HG02970 (cell line): Measurements from ENCODE around the gene POLN.

ENCODE experiments used
- ATAC-seq: cut with Tn5 transposase; IDR thresholded peaks from one replicate; pipeline ENCODE4 v1.9.1; 2021; ENCODE audit warnings: mild to moderate bottlenecking, moderate library complexity, moderate number of reproducible peaks; ENCODE audit not compliant: unreplicated experiment, low FRiP score

Gene POLN

GRCh38 chr4:2253160-2254084, 11.5 kb upstream of the POLN start:
- ATAC-seq = no peak

GRCh38 chr4:2252530-2253091, 10.7 kb upstream of the POLN start:
- no peak for ATAC-seq

DNA sequence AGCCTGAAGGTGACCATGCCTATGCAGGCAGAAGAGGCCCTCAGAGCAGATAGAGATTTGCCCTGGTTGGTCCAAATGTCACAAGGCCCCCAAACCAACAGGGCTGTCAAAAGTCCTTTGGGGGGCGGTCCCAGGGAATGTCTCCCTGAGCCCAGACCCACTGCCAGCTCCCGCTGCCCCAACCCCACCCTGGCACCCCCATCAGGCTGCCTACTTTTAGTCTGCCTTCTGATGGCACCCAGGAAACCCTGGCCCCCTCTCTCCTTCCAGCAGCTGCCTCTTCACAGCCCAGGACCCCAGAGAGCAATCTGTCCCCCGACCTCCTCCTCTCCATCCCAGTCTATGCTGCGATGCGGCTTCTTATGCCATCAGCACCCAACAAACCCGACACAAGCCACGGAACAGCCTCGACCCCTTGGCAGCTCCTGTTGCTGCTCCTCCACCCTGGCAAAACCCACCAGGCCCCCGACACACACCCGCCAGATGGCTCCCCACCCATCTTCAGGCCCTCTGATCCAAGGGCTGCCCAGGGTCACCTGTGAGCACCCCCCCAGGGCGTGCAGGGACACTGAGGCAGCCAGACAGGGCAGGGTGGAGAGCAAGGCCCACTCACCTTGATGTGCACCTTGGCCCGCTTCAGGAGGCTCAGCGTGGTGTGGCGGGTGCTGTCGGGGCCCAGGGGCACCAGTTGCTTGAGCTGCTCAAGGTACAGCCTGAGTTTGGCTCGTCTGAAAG, 10.0 kb upstream of the POLN start:
- ATAC-seq = no peak

DNA sequence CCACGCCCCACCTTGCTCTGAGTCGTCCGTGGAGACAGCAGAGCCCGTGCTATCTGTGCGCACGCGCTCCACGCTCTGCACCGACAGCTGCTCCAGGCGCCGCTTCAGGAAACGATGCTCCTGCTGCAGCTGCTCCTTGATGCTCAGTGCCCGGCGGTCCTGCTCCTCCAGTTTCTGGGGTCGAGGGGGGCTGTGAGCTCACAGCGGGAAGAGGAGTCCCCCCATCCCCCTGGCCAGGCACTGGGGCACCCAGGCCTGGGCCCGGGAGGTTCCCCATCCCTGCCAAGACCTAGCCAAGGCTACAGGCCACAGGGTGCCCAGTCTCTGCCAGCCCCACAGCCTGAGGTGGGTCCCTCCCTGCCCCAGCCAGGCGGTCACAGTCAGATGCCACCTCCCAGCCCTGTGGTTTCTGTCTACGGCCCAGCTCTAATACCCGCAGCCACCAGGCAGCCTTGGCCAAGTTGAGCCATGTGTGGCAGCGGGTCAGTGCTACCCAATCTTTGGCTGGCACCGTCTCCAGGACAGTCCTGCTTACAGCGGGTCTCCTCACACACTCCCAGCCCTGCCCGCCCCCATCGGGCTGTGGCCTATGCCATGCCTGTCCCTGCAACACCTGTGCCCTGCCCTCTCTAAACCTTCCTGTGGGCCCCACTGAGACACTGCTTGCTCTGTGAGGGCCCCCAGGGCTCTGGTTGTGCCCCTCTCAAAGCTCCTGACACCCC, 9.3 kb upstream of the POLN start:
- ATAC-seq = no peak

- no peak for ATAC-seq
These were observed 8.6 kb upstream of the POLN start for GRCh38 chr4:2250357-2251072.

- ATAC-seq = no peak
These were observed 7.8 kb upstream of the POLN start for GRCh38 chr4:2249526-2250356.

GRCh38 chr4:2248821-2249261, 6.9 kb upstream of the POLN start:
- no peak for ATAC-seq

GRCh38 chr4:2248044-2248780, 6.3 kb upstream of the POLN start:
- no peak for ATAC-seq

DNA sequence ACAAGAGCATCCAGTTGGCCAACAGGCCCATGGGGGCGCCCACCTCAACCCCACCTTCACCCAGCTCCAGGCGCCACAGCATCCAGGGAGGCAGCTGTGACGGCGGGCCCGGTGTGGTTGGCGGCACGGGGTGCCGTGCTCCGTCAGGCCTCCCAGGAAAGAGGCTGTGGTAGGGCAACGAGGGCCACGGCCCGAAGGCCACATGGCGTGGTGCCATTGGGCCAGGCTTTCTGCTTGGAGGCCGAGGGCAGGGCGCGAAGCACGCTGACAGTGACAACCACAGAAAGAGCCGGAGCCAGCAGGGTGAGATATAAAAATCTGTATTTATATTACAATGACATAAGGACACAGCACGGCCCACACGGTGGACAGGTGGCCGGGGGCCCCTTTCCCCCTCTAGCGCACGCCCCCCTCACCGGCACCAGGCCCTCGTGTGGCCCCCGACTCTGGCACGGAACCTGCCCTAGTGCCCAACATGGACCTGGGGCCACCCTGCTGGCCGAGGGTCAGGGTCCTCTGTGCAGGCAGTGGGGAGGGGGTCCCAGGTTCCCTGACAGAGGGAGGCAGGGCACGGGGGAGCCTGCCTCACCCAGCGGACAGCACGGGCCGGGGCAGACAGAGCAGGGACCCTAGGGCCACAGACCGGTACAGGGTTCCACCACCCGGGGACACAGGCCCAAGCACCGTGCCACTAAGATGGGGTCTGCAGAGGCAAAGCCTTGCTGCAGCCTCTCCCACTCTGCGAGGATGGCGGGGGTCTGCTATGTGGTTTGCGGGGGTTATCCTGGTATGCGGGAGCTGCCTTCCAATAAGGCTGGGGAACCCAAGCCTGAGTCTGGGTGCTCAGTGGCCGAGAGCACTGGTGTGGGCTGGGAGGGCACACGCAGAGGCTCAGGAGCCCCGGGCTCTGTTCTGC, 5.5 kb upstream of the POLN start:
- no peak for ATAC-seq

GRCh38 chr4:2246384-2247127, 4.6 kb upstream of the POLN start:
- no peak for ATAC-seq

- ATAC-seq = no peak
These were observed 3.9 kb upstream of the POLN start for GRCh38 chr4:2245787-2246275.

- no peak for ATAC-seq
These were observed 3.3 kb upstream of the POLN start for GRCh38 chr4:2245057-2245786.

- ATAC-seq = no peak
These were observed 1.9 kb upstream of the POLN start for GRCh38 chr4:2243681-2244380.

- ATAC-seq = no peak
These were observed 918 bp downstream of the POLN start for GRCh38 chr4:2241003-2241402.

GRCh38 chr4:2236944-2237666, 4.8 kb downstream of the POLN start:
- no peak for ATAC-seq
